ENCODE measurements around the gene RPL22.

The RPL22 gene

GRCh38 chr1:6175411-6175828 lies 24.0 kb downstream of the RPL22 start:
- no peak for DNase-seq

GRCh38 chr1:6174621-6175410 lies 24.6 kb downstream of the RPL22 start:
- no peak for DNase-seq

DNA sequence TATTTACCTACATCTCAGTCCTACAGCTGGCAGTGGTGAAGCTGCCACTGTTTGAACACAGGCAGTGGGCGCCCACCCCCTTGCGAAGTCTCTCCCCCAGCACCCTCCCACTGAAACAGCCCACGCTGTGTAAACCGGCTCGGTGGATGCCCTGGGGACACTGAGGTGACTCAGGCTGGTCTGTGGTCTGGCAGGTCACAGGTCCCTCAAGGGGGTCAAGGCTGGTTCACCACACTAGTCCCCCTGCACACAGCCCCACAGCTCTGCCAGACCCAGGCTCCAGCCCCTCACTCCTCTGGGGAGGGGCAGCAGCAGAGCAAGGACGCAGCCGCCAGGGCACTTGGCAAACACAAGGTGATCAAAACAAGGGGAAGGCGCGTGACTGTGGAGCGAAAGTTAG lies 26.8 kb downstream of the RPL22 start:
- no peak for DNase-seq

DNA sequence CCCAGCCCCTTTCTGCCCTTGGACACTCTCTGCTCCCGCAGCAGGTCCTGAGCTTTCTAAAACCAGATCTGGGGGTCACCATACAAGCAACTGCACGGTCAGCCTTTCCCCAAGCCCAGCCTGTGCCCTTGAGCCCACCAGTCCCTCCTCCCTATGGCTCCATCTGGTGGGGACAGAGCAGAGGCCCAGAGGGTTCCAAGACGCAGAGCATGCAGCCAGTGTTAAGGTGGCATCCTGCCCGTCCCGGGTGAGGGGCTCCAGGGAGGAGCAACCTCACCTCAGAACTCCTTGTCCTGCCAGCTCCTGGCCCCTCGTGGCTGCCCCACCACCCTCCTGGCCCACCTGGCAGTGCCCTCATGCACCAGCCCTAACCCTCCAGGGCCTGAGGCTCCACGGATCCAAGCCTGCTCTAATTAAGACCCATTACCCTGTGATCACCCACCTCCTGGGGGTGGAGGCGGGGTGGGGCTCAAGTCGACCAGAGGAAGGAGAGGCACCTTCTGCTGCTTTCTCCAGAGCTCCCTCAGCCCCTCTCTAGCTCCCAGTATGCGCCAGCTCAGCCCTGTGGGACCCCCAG lies 27.8 kb downstream of the RPL22 start:
- DNase-seq: no peak

- no peak for DNase-seq
These were observed 28.6 kb downstream of the RPL22 start for GRCh38 chr1:6170742-6171201.

DNA sequence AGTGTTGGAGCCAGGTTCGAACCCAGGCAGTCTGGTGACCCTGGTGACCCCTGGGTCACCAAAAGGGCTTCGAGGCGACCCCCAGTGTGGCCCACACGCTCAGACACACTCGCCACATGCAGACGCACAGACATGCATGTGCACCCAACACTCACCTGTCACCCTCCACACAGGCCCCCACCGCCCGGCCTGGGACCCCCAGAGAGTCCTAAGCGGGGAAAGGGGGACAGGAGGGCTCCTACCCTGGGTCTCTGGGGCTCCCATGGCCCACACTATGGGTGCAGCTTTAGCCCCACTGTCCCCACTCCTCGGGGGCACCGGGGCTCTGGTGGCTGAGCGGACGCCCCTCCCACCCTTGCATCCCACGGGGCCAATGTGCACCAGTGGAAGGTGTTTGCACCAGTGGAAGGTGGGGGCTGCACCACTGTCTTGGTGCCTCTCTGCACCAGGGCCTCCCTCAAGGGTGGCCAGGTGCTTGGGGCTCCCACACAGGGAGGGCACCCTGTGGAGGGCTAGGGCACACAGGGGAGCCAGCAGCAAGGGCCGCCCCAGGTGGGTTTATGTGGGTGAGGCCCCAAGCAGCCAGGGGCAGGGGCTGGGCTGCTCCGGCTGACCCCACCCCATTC lies 29.2 kb downstream of the RPL22 start:
- DNase-seq: no peak

- DNase-seq: no peak
These were observed 30.3 kb downstream of the RPL22 start for GRCh38 chr1:6168947-6169586.

GRCh38 chr1:6167391-6168303 lies 31.7 kb downstream of the RPL22 start:
- DNase-seq: no peak

GRCh38 chr1:6166655-6167390 lies 32.6 kb downstream of the RPL22 start:
- DNase-seq: no peak

GRCh38 chr1:6166221-6166620 lies 33.2 kb downstream of the RPL22 start:
- no peak for DNase-seq

DNA sequence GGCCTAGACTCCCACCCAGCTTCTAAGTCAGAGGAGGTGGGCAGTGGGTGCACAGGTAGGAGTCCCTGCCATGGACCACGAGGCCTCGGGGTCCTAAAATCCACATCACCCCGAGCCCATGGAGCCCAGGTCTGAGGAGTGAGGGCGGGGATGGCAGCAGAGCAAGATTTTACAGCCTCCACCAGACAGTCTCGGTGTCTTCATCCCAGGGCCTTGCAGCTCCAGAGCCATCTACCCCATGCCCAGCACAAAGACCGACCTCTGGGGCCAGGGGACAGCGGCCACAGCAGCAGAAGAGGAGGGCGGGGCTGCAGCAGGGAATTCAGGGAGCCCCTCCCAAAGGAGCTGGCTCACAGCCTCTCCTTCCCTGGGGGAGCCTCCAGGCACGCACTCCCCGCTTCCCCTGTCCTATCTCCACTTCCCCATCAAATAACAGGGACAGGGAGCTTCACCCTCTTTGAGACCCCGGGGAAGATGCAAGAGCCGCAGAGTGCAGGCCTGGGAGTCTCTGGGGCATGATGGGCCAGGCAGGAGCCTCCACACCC lies 33.9 kb downstream of the RPL22 start:
- no peak for DNase-seq

DNA sequence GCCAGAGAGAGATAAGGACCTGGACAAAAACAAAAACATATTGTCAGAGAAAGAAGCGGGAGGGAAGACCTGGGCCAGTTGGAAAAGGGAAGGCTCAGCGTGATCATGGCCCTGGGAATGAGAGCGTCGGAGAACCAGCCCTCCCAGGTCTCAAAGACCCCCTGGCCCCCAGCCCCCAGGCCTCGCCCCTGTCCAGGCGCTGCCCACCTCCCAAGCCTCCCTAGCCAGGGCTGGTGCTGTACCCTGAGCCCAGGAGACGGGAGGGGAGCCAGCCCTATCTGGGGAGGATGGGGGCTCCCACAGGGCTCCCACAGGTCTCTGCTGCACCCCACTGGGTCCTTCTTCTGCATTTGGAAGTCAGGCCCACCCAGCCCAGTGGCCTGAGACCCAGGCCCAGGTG lies 34.4 kb downstream of the RPL22 start:
- DNase-seq: no peak

GRCh38 chr1:6163973-6164617 lies 35.3 kb downstream of the RPL22 start:
- no peak for DNase-seq

DNA sequence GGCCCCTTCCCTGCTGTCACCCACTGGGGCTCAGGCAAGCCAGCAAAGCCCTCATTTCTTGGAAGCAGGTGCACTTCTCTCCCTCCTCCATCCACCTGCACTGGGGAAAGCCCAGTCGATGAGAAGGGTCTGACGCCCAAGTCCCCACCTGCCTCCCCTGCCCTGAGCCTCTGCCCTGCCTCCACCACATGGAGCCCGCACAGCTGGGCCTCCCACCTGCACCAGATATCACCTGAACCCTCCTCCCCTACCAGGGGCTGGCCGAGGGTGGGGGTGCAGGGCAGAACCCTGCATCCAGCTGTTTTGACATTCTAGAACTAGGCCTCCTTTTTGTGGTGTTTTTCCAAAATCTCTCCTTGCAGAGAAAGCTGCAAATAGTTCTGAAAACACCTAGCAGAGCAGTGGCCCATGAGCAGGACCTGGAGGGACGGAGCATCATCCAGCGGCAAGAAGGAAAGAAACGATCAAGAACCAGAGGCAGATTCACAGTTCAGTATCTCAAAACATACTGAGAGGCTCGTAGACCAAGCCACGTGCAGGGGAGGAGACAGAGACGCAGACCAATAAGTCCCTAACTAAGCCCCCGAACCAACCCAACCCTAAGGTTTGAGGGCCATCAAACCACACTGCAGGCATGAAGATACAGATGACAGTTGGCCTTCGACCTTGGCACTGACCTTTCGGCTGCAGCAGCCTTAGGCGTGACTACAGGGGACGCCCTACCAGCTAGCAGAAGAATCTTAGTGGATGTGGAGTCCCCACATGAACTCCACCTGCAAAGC lies 36.0 kb downstream of the RPL22 start:
- no peak for DNase-seq

DNA sequence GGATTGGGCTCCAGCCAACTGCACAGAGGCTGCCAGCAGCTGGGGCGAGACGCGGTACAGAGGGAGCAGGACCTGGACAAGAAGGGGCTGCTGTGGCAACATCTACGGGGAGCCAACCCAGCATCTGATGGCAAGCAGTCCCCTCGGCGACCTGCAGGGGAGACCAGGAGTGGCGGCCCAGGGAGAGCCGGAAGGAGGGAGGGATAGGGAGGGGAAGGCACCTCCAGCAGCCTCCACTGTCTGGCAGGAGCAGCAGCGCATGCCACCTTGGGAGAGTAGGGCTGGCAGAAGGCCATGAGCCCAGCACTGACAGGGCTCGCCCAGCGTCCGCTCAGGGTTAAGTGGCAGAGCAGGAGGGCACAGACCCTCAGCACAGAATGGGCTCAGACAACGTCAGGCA lies 36.6 kb downstream of the RPL22 start:
- no peak for DNase-seq

GRCh38 chr1:6162341-6162740 lies 37.1 kb downstream of the RPL22 start:
- no peak for DNase-seq

DNA sequence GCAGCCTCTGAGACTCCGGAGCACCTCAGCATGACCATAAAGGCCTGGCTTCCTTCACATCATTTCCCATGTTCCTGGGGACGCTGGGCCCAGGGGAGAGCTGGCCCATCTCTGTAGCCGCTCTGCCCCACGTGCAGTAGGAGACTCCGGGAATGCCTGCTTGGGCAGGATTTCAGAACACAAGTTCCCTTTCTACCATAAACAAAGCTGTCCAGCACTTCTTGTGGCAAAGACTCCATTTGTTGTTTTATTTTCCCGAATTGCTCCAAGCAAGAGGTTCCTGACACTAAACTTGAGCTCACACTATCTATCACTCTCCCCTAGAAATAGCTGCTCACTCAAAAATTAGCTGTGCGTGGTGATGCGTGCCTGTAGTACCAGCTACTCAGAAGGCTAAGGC lies 41.2 kb downstream of the RPL22 start:
- DNase-seq: no peak

DNA sequence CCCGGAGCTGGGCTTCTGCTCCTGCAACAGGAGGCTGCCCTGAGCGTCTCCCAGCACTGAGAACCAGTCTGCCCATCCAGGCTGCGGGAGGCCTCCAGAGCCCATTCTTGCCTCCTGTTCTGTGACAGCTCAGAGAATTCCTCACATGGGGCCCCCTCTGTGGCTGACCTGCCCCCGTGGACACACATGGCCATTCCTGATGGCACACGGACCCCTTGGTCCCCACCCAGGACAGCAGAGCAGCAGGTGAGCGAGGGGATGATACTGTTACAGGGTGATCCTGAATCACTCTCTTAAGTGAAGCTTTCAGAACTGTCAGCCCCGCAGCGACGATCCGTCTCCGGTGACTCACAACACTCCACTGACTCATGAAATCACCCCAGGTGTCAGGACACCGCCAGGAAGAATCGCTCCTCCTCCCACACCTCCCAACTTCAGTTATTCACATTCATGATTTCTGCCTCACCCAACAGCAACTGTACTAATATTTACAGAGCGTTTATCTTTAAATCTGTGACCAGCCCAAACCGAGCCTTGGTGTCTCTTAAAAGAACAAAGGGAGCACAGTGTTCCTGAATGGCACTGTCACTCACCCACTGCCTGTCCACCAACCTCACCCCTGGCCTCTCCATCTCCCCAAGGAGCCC lies 41.7 kb downstream of the RPL22 start:
- no peak for DNase-seq

GRCh38 chr1:6157132-6157527 lies 42.3 kb downstream of the RPL22 start:
- no peak for DNase-seq

Data from right kidney (tissue), 1 donor.